NCI-H526 (cell line): Measurements from ENCODE around the gene TMEM163.
"Not testable (repeated sequence)": the region's sequence is repeated elsewhere in the genome, so short reads cannot be mapped to it uniquely, and the experiment has no call there.

Source experiments
- DNase-seq, 2 experiments: peaks; one replicate each; lab custom pipeline; 2025; lab: John Stamatoyannopoulos, UW

The TMEM163 gene

DNA sequence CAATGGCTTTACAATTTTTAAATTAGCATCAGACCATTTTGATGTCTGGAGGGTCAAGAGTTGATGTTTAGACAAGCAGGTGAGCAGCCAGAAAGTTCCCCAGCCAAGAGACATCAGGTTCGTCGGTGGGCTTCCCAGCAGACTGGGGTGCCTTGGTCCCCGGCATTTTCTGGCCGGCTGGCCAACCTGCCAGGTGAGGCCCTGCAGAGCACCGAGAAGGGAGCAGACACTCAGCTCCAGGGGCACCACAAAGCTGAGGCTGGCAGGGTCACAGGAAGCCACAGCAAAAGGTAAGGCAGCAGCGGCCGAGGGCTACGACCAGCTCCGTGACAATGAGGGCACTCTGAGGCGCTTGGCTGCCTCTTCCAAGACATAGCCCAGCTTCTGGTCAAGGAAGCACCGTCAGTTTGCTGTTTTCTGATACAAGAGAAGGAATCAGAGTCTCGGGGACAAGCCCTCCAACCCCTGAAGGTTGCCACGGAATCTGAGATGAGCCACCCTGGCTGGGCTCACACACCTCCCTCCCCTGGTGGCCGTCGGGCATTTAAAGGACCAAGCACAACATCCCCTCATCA, 235.9 kb downstream of the TMEM163 start:
- no peak for DNase-seq

DNA sequence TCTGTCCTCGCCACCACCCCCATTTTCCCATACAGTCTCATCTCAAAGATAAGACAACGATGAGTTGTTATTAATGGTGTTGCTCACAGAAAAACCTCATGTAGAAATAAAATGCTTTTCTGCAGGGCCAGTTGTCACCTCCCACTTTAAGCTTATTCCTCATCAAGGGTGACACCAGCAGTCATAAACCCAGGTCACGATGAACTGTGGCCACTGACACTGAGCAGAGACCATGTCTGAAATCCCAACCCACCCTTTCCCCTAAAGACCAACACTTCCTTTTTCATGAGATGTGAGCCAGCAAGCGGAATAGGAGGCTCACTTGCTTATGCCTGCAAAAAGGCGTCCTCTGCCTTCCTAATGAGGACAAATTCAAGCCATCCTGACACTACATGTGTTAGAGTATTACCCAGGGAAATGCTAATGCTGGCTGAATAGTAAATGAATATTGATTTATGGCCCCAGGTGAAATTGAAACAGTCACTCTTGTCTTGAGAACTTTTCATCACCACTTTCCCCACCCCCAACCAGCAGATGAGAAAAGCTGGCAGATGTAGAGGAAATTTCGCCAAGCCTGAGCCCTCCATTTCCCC, 236.6 kb downstream of the TMEM163 start:
- no peak for DNase-seq

DNA sequence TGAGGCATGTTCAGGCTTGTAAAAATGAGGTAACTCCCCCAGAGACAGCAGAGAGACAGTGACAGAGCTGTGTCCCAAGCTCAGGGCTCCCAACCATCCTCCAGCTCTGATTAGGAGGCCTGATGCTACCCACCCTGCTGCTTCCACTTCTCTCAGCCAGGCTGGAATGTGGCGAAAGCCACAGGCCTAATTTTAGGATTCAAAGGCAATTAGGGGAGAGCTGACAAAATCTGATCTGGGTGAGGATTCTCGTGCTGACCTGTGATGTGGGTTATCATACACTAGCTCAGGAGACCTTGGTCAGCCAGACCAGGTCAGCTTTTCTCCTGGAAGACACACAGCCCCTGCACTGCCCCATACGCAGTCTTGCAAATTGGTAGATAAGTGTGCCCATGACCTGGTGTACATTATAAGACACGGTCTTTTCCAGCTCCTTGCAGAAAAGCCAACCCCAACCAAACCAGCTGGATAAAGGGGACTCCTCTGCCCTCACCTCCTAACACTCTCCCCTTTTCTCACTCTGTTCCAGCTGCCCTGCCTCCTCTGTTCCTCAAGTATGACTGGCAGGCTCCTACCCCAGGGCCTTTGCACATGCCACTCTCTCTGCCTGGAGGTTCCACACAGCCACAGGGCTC, 239.0 kb downstream of the TMEM163 start:
- DNase-seq, result no peak

- not testable (repeated sequence) for DNase-seq
Observed at GRCh38 chr2:134476982-134477381, 241.8 kb downstream of the TMEM163 start.

DNA sequence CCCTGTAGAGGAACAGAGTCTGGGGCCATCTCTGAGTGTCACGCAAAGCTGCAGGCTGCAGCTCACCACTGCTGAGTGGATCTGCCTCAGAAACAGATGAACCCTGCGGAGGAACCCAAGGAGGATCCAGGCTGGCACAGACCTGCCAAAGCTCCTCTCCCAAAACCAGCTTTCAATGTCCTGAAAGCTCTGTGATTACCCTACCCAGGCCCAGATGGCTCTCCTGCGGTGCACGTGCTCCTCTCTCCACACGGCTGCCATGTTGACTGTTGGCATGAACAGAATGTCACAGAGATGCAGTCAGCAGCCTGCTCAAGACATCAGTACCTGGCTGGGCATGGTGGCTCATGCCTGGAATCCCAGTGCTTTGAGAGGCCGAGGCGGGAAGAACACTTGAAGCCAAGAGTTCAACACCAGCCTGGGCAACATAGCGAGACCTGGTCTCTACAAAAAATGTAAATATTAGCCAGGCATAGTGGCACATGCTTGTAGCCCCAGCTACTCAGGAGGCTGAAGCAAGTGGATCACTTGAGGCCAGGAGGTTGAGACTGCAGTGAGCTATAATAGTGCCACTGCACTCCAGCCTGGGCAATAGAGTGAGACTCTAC, 248.1 kb downstream of the TMEM163 start:
- no peak for DNase-seq

GRCh38 chr2:134469516-134470115, 249.2 kb downstream of the TMEM163 start:
- no peak for DNase-seq

DNA sequence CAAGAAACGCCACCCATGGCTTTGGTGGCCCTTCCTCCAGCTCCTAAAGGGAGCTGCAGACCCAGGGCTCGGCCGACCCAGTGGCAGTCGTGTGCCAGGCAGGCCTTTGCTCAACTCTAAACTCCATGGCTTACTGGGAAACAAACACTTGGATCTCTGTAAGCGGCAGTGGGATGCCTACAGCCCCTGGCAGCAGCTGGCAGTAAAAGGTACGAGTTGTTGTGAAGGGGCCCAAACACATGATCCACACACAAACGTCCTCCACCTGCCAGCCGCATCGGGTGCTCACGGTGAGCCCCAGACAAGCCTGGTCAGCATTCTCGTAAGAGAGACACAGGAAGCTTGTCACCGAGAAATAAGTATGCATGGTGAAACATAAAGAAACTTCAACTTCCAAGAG, 250.0 kb downstream of the TMEM163 start:
- DNase-seq, result no peak

DNA sequence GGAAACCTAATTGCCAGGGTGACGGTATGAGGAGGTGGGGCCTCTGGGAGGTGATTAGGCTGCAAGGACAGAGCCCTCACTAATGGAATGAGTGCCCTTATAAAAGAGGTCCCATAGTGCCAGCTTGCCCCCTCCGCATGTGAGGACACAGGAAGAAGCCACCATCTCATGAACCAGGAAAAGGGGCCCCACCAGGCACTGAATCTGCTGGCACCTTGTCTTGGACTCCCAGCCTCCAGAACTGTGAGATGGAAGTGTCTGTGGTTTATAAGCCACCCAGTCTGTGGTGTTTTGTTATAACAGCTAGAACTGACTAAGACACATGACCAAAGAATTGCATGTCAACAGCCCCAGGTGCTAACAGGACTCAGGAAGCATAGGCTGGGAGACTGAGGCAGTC, 250.6 kb downstream of the TMEM163 start:
- DNase-seq, result no peak

DNA sequence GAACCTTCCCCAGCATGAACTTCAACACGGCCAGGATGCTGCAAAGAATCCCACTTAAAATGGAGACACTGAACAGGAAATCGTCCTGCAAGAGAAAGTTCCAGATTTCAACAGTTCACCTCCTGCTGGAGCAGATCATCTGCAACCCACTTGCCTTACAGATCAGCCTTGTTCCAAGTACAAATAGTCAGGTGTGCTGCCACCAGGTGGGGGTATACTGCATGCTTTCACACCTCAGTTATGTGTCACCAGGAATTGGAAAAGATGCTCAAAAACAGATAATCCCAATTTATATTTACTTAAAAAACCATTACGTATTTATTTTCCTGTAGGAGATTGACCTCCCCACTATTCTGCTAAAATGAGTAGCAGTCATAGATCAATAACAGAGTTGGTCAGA, 252.7 kb downstream of the TMEM163 start:
- DNase-seq, result peak; percentile 20 to 59

DNA sequence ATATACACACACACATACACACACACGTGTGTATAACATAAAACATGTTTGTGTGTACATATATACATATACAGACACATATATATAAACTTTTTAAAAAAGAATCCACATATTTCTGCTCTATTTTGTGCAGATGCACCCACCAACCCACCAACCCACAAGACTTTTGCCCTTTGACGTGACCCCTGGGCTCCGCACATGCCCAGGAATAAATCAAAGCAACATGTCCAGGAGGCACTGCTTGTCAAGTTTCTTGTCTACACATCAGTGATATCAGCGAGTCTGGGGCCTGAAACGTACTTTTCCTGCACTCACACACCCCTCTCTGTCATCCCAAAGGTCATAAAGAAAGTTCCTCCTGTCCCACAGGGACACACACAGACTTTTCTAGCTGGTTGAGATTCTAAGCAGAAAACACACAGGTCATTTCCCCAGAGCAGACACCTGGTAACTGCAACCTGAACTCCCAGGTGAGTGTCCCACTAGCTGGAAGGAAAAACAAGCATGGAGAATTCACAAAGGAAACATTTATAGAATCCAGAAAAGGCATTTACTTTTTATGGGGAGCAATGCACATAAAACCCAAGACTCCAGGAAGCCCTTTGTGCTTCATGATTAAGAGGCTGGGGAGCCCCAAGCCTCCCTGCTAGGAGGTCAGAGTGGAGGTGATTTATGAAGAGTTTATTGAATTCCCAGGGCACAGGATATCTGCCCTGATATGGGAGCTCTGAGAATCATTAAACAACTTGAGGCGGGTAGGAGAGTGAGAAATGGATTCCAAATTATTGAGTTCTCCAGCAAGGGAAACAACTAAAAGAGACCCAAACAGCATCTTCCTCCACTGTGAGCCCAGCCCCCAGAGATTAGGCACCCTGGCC, 253.3 kb downstream of the TMEM163 start:
- no peak for DNase-seq

GRCh38 chr2:134463699-134464022, 255.1 kb downstream of the TMEM163 start:
- DNase-seq, result no peak

DNA sequence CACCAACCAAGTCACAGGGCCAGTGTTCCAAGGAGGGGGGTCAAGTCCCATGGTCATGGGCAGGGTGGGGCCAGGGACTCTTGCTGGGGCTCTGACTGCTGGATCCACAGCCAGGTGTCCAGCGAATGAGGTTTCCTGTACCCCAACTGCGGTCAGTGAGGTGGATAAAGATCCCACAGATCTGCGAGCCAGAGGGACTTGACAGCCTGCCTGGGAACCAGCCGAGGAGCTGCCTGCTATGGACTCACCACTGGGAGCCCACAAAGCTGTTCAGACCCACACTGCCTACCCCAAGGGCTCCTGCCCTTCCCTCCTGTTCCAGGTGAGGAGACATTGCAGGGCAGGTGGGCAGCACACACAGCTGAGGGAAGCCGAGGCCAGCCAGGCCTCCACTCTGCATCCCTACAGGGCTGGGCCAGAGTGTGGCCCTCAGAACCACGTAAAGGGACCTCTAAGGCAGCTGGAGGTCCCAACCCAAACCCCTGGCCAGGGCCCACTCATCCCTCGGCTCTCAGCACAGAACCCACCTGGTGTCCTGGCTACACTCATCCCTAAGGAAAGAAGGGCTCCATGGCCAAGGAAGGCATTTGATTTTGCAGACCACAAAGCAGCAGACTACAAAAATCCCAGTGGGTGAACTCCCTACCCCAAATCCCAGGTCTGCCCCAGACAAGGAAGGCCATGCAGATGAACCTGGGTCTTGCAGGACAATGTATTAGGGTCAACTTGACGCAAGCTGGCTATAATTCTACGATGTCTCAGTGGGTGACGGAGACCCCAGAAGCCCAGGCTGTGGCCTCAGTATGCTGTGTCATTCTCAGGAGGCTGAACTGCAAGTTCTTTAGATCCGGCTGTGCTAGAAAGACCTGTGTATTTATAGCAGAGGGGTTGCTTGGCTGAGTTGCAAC, 255.8 kb downstream of the TMEM163 start:
- no peak for DNase-seq

DNA sequence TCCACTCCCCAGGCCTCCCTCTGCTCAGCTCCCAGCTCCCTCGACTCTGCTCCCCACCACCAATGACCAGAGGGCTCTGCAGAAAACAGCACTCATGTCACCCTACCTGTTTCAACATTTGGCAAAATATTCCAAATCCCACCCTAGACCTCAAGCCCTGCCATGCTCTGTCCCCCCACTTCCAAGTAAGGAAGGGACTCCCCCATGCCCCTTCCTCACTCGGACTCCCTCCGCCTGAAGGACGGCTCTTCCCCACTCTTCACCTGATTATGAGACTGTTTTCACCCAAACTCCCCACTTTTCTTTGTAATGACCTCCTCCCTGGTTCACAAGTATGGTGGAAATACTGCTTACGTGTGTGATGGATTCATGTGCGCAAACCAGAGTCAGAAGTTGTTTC, 256.5 kb downstream of the TMEM163 start:
- DNase-seq, result no peak

GRCh38 chr2:134461511-134461910, 257.3 kb downstream of the TMEM163 start:
- no peak for DNase-seq

- peak; percentile 45 to 88 for DNase-seq
Observed at GRCh38 chr2:134460583-134460998, 258.2 kb downstream of the TMEM163 start.

DNA sequence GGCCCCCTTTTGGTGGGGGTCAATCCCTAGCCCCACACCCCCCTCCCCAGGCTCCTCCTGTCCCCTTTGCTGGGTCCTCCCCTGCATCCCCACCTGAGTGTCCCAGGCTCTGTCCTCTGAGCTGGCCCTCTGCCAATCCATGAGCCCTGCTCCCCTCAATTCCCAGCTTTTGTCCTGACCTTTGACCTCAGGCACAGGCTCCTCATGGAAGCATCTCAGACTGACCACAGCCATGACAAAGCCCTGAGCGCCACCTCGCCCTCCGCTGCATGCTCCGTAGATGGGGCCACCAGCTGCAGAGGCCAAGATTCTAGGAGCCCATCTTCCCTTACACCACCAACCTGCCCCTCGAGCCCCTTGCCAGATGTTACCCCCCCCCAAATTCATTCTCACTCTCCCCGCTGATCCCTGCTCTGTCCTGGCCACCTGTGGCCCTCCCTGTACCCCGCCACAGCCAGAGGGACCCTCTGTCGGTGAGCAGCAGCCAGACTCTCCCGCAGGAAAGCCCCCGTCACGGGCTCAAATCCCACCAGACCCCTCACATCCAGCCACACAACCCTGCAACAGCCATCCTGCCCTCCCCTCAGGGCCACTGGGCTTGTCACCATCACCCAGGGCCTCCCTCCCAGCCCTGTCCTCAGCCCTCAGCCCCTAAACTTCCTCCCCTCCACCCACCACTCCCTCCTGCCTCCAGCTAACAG, 258.9 kb downstream of the TMEM163 start:
- no peak for DNase-seq

GRCh38 chr2:134458950-134459349, 259.9 kb downstream of the TMEM163 start:
- no peak for DNase-seq

DNA sequence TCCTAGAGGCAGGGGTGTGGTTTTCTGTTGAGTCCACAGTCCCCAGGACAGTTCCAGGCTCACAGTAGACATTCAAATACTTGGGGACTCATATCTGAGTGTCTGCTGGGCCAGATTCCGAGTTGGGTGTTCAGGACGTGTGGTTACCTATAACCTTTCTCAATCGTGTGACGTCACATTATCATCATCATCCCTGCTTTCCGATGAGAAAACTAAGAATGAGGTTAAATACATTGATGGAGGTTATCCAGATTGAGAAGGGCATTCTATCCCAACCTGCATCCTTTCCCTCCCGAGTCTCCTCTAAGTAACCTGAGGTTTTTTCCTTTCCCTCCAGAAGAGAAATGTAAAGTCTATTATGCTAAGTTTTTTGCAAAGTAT, 260.3 kb downstream of the TMEM163 start:
- no peak for DNase-seq

DNA sequence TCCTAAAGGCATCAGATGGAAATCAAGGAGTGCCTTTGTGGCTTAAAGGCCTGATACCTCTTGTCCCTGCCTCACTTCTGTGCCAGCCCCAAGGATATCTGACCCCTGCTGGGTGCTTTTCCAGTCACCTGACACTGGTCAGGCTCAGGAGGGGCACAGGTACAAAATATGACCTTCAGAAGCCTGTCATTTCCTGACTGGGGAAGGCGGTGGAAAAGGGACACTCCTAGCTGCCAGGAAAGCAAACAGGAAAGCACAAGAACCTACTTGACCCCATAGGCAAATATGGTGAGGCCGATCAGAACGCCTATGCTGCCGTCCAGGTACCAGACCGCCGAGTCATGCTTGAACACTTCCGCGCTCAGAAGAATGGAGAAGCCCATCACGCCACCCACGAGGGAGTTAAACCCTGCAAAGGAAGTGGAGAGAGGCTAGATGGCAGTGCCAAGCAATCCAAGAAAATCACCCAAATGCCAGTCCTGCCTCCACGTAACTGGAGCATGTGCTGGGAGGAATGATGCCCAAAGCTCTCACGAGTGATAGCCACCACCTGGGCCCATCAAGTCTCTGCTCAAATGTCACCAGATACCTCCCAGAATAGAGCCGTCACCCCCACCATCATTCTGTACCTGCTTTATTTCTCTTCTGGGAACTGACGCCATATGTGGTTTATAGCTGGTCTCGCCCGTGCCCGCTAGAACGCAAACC, 260.9 kb downstream of the TMEM163 start:
- no peak for DNase-seq

GRCh38 chr2:134457353-134457752, 261.4 kb downstream of the TMEM163 start:
- no peak for DNase-seq
